Astrocyte (in vitro differentiated cells and primary cell): ENCODE data around the gene SFXN3.
A peak's percentile ranks its signal among the peaks of the same experiment; 100 is the strongest.

ENCODE experiments used
- CTCF ChIP-seq: IDR thresholded peaks from 2 replicates; pipeline ENCODE4 v1.5.1; 2011; ENCODE audit warnings: low read depth, mild to moderate bottlenecking, inconsistent platforms, low read length, moderate library complexity; ENCODE audit not compliant: insufficient read depth
- EZH2 ChIP-seq: IDR thresholded peaks from 2 replicates; pipeline ENCODE4 v1.6.1; 2012; ENCODE audit warnings: mild to moderate bottlenecking, low read length, inconsistent platforms; ENCODE audit not compliant: insufficient read depth

- TF ChIP-seq CTCF: peak; percentile 91
- no peak for TF ChIP-seq EZH2
These were observed 18.3 kb upstream of the SFXN3 start for GRCh38 chr10:101012525-101013364.
